OCI-LY3 (cell line): Measurements from ENCODE around the gene CH25H.
"Not testable (repeated sequence)": the region's sequence is repeated elsewhere in the genome, so short reads cannot be mapped to it uniquely, and the experiment has no call there.

Experiments
- H2AFZ ChIP-seq: fragments of 200-600, 300-600 bp; shearing (Covaris generic); 2 replicates; pipeline ENCODE4 v1.6.0; 2014; ENCODE audit warnings: antibody characterized with exemption, low read depth, low read length
- H3K27ac ChIP-seq: fragments of 200-600, 300-600 bp; sonication (generic); 2 replicates; pipeline ENCODE4 v1.5.1; 2014; ENCODE audit warnings: mild to moderate bottlenecking, low read length, moderate library complexity, mixed read lengths
- H3K27me3 ChIP-seq: fragments of 200-600, 300-600 bp; sonication (generic); 2 replicates; pipeline ENCODE4 v1.6.1; 2014; ENCODE audit warnings: low read depth, low read length, mixed read lengths
- H3K36me3 ChIP-seq: fragments of 200-600, 300-600 bp; sonication (generic); replicated peaks from 2 replicates; pipeline ENCODE3; 2014; ENCODE audit warnings: low read depth, low read length, mixed read lengths
- H3K4me1 ChIP-seq: fragments of 300-600, 200-600 bp; sonication (generic); 2 replicates; pipeline ENCODE4 v1.6.1; 2014; ENCODE audit warnings: low read length, mixed read lengths
- H3K4me2 ChIP-seq: fragments of 200-600, 300-600 bp; sonication (generic); 2 replicates; pipeline ENCODE4 v1.6.1; 2014; ENCODE audit warnings: low read length, mixed read lengths
- H3K4me3 ChIP-seq: fragments of 300-600, 200-600 bp; sonication (generic); 2 replicates; pipeline ENCODE4 v1.5.1; 2014; ENCODE audit warnings: antibody characterized with exemption, mild to moderate bottlenecking, low read length, moderate library complexity
- H3K79me2 ChIP-seq: fragments of 300-600, 200-600 bp; shearing (Covaris generic); 2 replicates; pipeline ENCODE4 v1.6.1; 2014; ENCODE audit warnings: mild to moderate bottlenecking, low read length, mixed read lengths
- H3K9ac ChIP-seq: fragments of 300-600, 200-600 bp; shearing (Covaris generic); 2 replicates; pipeline ENCODE4 v1.6.0; 2014; ENCODE audit warnings: mild to moderate bottlenecking, low read length, moderate library complexity
- H3K9me3 ChIP-seq: fragments of 200-600, 300-600 bp; shearing (Covaris generic); 2 replicates; pipeline ENCODE4 v1.6.1; 2014; ENCODE audit warnings: low read length, mixed read lengths; ENCODE audit not compliant: insufficient read depth
- H4K20me1 ChIP-seq: fragments of 200-600, 300-600 bp; sonication (generic); 2 replicates; pipeline ENCODE4 v1.6.1; 2016; ENCODE audit warnings: low read length, mixed read lengths; ENCODE audit not compliant: insufficient read depth
- CTCF ChIP-seq: fragments of 200-600, 300-600 bp; sonication (generic); IDR thresholded peaks from 2 replicates; pipeline ENCODE4 v1.5.1; 2014; ENCODE audit warnings: antibody characterized with exemption, low read length, low read depth
- EZH2phosphoT487 ChIP-seq: fragments of 200-600 bp; shearing (Covaris generic); IDR thresholded peaks from 2 replicates; pipeline ENCODE4 v1.6.1; 2018; ENCODE audit warnings: antibody characterized with exemption, mixed run types, low read depth

The CH25H gene

GRCh38 chr10:89207181-89207800 is at the start of gene CH25H:
Gene CH25H (minus strand): TSS chr10:89207317. CDS start chr10:89207292, 25 bp downstream.
- H3K4me2 ChIP-seq, result peak within 1 kb of the TSS; percentile 55
- H3K79me2 ChIP-seq, result no peaks in the 10 kb centered on the region
- no peaks in the 10 kb centered on the region for H4K20me1 ChIP-seq
- TF ChIP-seq CTCF (no peak), EZH2phosphoT487 (no peak)
- no peaks in the 10 kb centered on the region for H3K36me3 ChIP-seq
- no peak within 1 kb of the TSS for H3K9ac ChIP-seq
- no peaks in the 10 kb centered on the region for H3K9me3 ChIP-seq
- peak within 1 kb of the TSS; percentile 5; the same call in 1 of the 2 replicates for H2AFZ ChIP-seq
- H3K4me3 ChIP-seq, result peak within 1 kb of the TSS; percentile 58
- 0 out of 2 replicates have a peak, but pooled peaks cover 5% of the 10 kb centered on the region for H3K27me3 ChIP-seq
- peaks cover 45% of the 10 kb centered on the region for H3K4me1 ChIP-seq
- no peak within 1 kb of the TSS for H3K27ac ChIP-seq

GRCh38 chr10:89256340-89256739 is 49.2 kb upstream of the CH25H start:
- Histone ChIP-seq H3K9me3 (peaks cover 9% of the 10 kb centered on the region; the same call in 1 of the 2 replicates), H3K27me3 (no peaks in the 10 kb centered on the region), H3K4me2 (peak overlapping the region; percentile 44), H3K4me1 (peaks cover 25% of the 10 kb centered on the region), H3K27ac (no peak overlapping the region), H3K79me2 (no peaks in the 10 kb centered on the region), H3K9ac (no peak overlapping the region), H4K20me1 (no peaks in the 10 kb centered on the region), H3K4me3 (no peak overlapping the region), H3K36me3 (peaks cover 8% of the 10 kb centered on the region), H2AFZ (peak overlapping the region; percentile 46; the same call in 1 of the 2 replicates)
- TF ChIP-seq EZH2phosphoT487 (no peak), CTCF (no peak)

- no peaks in the 10 kb centered on the region for H3K79me2 ChIP-seq
- no peaks in the 10 kb centered on the region for H3K27me3 ChIP-seq
- H3K9ac ChIP-seq, result no peak overlapping the region
- TF ChIP-seq EZH2phosphoT487 (no peak), CTCF (no peak)
- H4K20me1 ChIP-seq, result no peaks in the 10 kb centered on the region
- peak overlapping the region; percentile 44 for H3K4me2 ChIP-seq
- peaks cover 9% of the 10 kb centered on the region; the same call in 1 of the 2 replicates for H3K9me3 ChIP-seq
- peaks cover 26% of the 10 kb centered on the region for H3K4me1 ChIP-seq
- peak overlapping the region; percentile 45; the same call in 1 of the 2 replicates for H2AFZ ChIP-seq
- H3K4me3 ChIP-seq, result no peak overlapping the region
- H3K27ac ChIP-seq, result no peak overlapping the region; the same call in 1 of the 2 replicates
- peaks cover 8% of the 10 kb centered on the region for H3K36me3 ChIP-seq
Observed at GRCh38 chr10:89255793-89256192, 48.7 kb upstream of the CH25H start.

GRCh38 chr10:89255091-89255579 is 48.0 kb upstream of the CH25H start:
- H4K20me1 ChIP-seq, H3K9me3 ChIP-seq, H3K27ac ChIP-seq, H3K4me2 ChIP-seq, H3K27me3 ChIP-seq, H2AFZ ChIP-seq, H3K79me2 ChIP-seq, H3K4me3 ChIP-seq, H3K36me3 ChIP-seq, H3K9ac ChIP-seq: not testable (repeated sequence)
- H3K4me1 ChIP-seq, result peaks cover 27% of the 10 kb centered on the region
